K562 (cell line): ENCODE data around the gene LRRC25. TPM values are rescaled to one million over a fixed set of nuclear protein-coding genes. Genes with fewer than 3 reads are reported as not detected.

Source experiments
- ATF4 ChIP-seq: fragments of 450-650 bp; formaldehyde crosslinking; IDR thresholded peaks from 2 replicates; pipeline ENCODE4 v1.4.0; 2022; ENCODE audit warnings: mild to moderate bottlenecking, moderate library complexity
- BRCA1 ChIP-seq, 2 experiments: fragments of 450-650 bp in 1 of 2; sonication (generic) in 1 of 2; formaldehyde crosslinking in 1 of 2; IDR thresholded peaks; 2 replicates each; pipeline versions ENCODE4 v1.5.0 to v1.6.1; 2017 to 2020; ENCODE audit warnings: mild to moderate bottlenecking in 1 of 2, missing genetic modification reagents in 1 of 2
- CREB1 ChIP-seq, 2 experiments: sonication (generic) in 1 of 2; formaldehyde crosslinking in 1 of 2; IDR thresholded peaks; 2 replicates each; pipeline versions ENCODE4 v1.6.1 to v1.8.0; 2012 to 2022; ENCODE audit warnings: inconsistent platforms in 1 of 2, mild to moderate bottlenecking in 1 of 2, missing genetic modification reagents in 1 of 2, moderate library complexity in 1 of 2
- DPF2 ChIP-seq: fragments of 450-650 bp; IDR thresholded peaks from 2 replicates; pipeline ENCODE4 v1.6.1; 2016
- FOXA3 ChIP-seq, 2 experiments: fragments of 450-650 bp in 1 of 2; sonication (generic) in 1 of 2; formaldehyde crosslinking; IDR thresholded peaks in 1 of 2; conservative IDR thresholded peaks in 1 of 2; 2 replicates each; pipeline versions ENCODE4 v1.4.0 to v1.8.0; 2020 to 2022; ENCODE audit warnings: mild to moderate bottlenecking in 2 of 2, missing genetic modification reagents in 1 of 2
- GATA2 ChIP-seq: sonication (generic); formaldehyde crosslinking; IDR thresholded peaks from 2 replicates; pipeline ENCODE4 v1.4.0; 2020; ENCODE audit warnings: mild to moderate bottlenecking, missing genetic modification reagents
- HNRNPL ChIP-seq: fragments of 200-400 bp; formaldehyde crosslinking; IDR thresholded peaks from 2 replicates; pipeline ENCODE4 v1.6.1; 2017; ENCODE audit warnings: low read depth, mild to moderate bottlenecking, low read length
- MAFF ChIP-seq: IDR thresholded peaks from 2 replicates; pipeline ENCODE4 v1.6.1; 2012; ENCODE audit warnings: low read length, improper control_type of control experiment
- POLR2H ChIP-seq: IDR thresholded peaks from 2 replicates; pipeline ENCODE4 v1.6.1; 2016; ENCODE audit warnings: missing genetic modification characterization, low read depth, mild to moderate bottlenecking, control low read depth, missing compliant biosample characterization, moderate library complexity
- RBM39 ChIP-seq: fragments of 200-400 bp; formaldehyde crosslinking; optimal IDR thresholded peaks from 2 replicates; pipeline ENCODE3; 2018; ENCODE audit warnings: low read depth, low read length
- SMARCE1 ChIP-seq: fragments of 450-650 bp; IDR thresholded peaks from 2 replicates; pipeline ENCODE4 v1.7.1; 2016; ENCODE audit warnings: mild to moderate bottlenecking
- SNAPC5 ChIP-seq: fragments of 250-450 bp; sonication (Bioruptor Pico); IDR thresholded peaks from 2 replicates; pipeline ENCODE4 v1.8.0; 2021; ENCODE audit warnings: moderate library complexity, mild to moderate bottlenecking, inconsistent platforms
- SNIP1 ChIP-seq: fragments of 450-650 bp; IDR thresholded peaks from 2 replicates; pipeline ENCODE4 v1.7.1; 2017; ENCODE audit warnings: low read depth, mild to moderate bottlenecking
- TAL1 ChIP-seq: fragments of 450-650 bp; IDR thresholded peaks from 2 replicates; pipeline ENCODE4 v1.6.1; 2016; ENCODE audit warnings: mild to moderate bottlenecking
- TCF3 ChIP-seq: sonication (generic); formaldehyde crosslinking; IDR thresholded peaks from 2 replicates; pipeline ENCODE4 v1.4.0; 2020; ENCODE audit warnings: mild to moderate bottlenecking, missing genetic modification reagents
- TCF7 ChIP-seq: sonication (generic); IDR thresholded peaks from 2 replicates; pipeline ENCODE4 v1.6.1; 2016; ENCODE audit warnings: antibody characterized with exemption, borderline replicate concordance
- TEAD2 ChIP-seq: fragments of 450-650 bp; IDR thresholded peaks from 2 replicates; pipeline ENCODE4 v1.6.1; 2016; ENCODE audit warnings: missing genetic modification characterization, control low read depth, missing compliant biosample characterization
- TRIM28 ChIP-seq: fragments of 450-650 bp; IDR thresholded peaks from 2 replicates; pipeline ENCODE4 v1.6.1; 2017
- ZFP36 ChIP-seq: fragments of 150-350 bp; IDR thresholded peaks from 2 replicates; pipeline ENCODE4 v1.6.1; 2018; ENCODE audit warnings: low read length, low read depth; ENCODE audit not compliant: partially characterized antibody
- polyA plus RNA-seq, 8 experiments: library from polyadenylated mRNA; depleted of rRNA in 4 of 8; stranded (reverse) in 5 of 8; unstranded in 3 of 8; fragments of >200 nt; fragmentation: Nextera tagmentation in 2 of 8; fragmentation: Illumina TruSeq in 1 of 8; extraction: Ambion mirVana in 2 of 8; extraction: Trizol in 1 of 8; gene quantifications; 2 replicates each; pipeline versions ENCODE4 v1.2.1 to v1.2.3, GENCODE V29; 2011 to 2014; ENCODE audit warnings: inconsistent platforms in 1 of 8, missing spikeins in 1 of 8
- total RNA-seq, 7 experiments: library from RNA; depleted of rRNA in 6 of 7; stranded (reverse); fragments of >200 nt in 6 of 7; fragmentation: Illumina TruSeq in 2 of 7; extraction: Trizol in 2 of 7; gene quantifications; 2 replicates each; pipeline versions ENCODE4 v1.2.1 to v1.2.3, GENCODE V29; 2011 to 2021; ENCODE audit warnings: low replicate concordance in 1 of 7
- TF ChIP-seq, protein P1 (sequence below): fragments of 450-650 bp; IDR thresholded peaks from 2 replicates; pipeline ENCODE4 v1.7.1; 2018; ENCODE audit warnings: mild to moderate bottlenecking, low read depth; ENCODE audit not compliant: partially characterized antibody
- TF ChIP-seq, protein P2 (sequence below): fragments of 250-450 bp; sonication (Bioruptor Pico); IDR thresholded peaks from 2 replicates; pipeline ENCODE4 v1.5.1; 2021; ENCODE audit warnings: mild to moderate bottlenecking
- TF ChIP-seq, protein P3 (sequence below): fragments of 250-450 bp; sonication (Bioruptor Pico); IDR thresholded peaks from 2 replicates; pipeline ENCODE4 v1.8.0; 2022; ENCODE audit warnings: inconsistent platforms, mild to moderate bottlenecking, moderate library complexity, borderline replicate concordance

LRRC25 gene
- total and polyA plus RNA-seq, 9 of the 15 experiments (the other 6 are each of a cell fraction or from before 2014, with no cell fraction given): 0.07 to 0.36 (median 0.10) TPM; not detected in 3

DNA sequence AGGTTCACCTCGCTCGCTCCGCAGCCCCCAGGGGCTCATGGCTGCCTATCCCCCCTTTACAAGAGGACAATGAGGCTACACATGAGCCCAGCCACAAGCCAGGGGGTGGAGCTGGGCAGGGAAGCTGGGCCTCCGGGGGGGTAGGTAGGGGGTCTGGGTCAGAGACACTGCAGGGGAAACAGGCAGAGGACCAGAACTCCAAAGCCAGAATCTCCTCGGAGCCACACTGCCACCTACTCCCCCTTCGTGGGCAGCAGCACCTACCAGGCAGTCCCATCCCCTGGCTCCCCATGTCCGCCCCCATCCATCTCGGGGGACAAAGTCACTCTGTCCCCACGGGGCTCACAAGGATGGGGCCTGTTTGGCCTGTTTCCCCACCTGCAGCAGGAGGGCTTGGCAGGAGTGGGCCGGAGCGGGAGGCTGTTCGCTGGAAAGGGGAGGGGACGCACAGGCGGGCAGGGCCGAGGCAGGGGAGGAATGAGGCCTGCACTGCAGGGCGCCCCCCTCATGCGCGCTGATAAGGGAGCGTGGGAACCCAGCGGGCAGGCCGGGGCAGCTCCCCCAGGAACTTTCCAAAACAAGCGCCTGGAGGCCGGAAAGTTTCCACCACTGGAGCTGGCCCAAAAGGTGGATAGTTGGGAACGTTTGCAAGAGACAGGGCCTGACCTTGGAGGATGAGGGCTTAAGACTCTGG is 41.1 kb upstream of the LRRC25 start (continued):
- no peak for TF ChIP-seq BRCA1 (IDR thresholded peaks at IDR 0.05)
- TF ChIP-seq BRCA1 (CRISPR knock-in tag; IDR thresholded peaks at IDR 0.05): peak; percentile 81; the same call in 1 of the 2 replicates
- TF ChIP-seq, protein P1, sequence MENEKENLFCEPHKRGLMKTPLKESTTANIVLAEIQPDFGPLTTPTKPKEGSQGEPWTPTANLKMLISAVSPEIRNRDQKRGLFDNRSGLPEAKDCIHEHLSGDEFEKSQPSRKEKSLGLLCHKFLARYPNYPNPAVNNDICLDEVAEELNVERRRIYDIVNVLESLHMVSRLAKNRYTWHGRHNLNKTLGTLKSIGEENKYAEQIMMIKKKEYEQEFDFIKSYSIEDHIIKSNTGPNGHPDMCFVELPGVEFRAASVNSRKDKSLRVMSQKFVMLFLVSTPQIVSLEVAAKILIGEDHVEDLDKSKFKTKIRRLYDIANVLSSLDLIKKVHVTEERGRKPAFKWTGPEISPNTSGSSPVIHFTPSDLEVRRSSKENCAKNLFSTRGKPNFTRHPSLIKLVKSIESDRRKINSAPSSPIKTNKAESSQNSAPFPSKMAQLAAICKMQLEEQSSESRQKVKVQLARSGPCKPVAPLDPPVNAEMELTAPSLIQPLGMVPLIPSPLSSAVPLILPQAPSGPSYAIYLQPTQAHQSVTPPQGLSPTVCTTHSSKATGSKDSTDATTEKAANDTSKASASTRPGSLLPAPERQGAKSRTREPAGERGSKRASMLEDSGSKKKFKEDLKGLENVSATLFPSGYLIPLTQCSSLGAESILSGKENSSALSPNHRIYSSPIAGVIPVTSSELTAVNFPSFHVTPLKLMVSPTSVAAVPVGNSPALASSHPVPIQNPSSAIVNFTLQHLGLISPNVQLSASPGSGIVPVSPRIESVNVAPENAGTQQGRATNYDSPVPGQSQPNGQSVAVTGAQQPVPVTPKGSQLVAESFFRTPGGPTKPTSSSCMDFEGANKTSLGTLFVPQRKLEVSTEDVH: no peak
- no peak; the same call in 1 of the 2 replicates for TF ChIP-seq GATA2 (CRISPR knock-in tag)
- no peak for TF ChIP-seq POLR2H (tag)
- TF ChIP-seq TCF3: peak; percentile 66
- TF ChIP-seq CREB1 (IDR thresholded peaks at IDR 0.05): no peak
- no peak for TF ChIP-seq CREB1 (CRISPR knock-in tag; IDR thresholded peaks at IDR 0.05)
- TF ChIP-seq TCF7: 0 out of 2 replicates have a peak, but pooled peaks have one; percentile 67
- TF ChIP-seq TRIM28: no peak
- peak; percentile 68; the same call in 1 of the 2 replicates for TF ChIP-seq SMARCE1
- TF ChIP-seq TAL1: peak; percentile 24; the same call in 1 of the 2 replicates
- TF ChIP-seq, protein P2, sequence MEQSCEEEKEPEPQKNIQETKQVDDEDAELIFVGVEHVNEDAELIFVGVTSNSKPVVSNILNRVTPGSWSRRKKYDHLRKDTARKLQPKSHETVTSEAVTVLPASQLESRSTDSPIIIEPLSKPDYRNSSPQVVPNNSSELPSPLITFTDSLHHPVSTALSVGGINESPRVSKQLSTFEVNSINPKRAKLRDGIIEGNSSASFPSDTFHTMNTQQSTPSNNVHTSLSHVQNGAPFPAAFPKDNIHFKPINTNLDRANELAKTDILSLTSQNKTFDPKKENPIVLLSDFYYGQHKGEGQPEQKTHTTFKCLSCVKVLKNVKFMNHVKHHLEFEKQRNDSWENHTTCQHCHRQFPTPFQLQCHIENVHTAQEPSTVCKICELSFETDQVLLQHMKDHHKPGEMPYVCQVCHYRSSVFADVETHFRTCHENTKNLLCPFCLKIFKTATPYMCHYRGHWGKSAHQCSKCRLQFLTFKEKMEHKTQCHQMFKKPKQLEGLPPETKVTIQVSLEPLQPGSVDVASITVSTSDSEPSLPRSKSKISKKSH (CRISPR knock-in tag): no peak
- no peak for TF ChIP-seq TEAD2
- TF ChIP-seq SNAPC5 (CRISPR knock-in tag): no peak
- TF ChIP-seq ATF4 (CRISPR knock-in tag): 0 out of 2 replicates have a peak, but pooled peaks have one; percentile 5
- no peak for TF ChIP-seq SNIP1
- TF ChIP-seq ZFP36: no peak
- TF ChIP-seq RBM39: no peak
- TF ChIP-seq, protein P3, sequence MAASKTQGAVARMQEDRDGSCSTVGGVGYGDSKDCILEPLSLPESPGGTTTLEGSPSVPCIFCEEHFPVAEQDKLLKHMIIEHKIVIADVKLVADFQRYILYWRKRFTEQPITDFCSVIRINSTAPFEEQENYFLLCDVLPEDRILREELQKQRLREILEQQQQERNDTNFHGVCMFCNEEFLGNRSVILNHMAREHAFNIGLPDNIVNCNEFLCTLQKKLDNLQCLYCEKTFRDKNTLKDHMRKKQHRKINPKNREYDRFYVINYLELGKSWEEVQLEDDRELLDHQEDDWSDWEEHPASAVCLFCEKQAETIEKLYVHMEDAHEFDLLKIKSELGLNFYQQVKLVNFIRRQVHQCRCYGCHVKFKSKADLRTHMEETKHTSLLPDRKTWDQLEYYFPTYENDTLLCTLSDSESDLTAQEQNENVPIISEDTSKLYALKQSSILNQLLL (CRISPR knock-in tag): no peak
- TF ChIP-seq HNRNPL: peak; percentile 55; the same call in 1 of the 2 replicates
- no peak for TF ChIP-seq FOXA3 (CRISPR knock-in tag; conservative IDR thresholded peaks at IDR 0.05 in 1 of 2, IDR thresholded peaks at IDR 0.05 in 1 of 2)
- no peak for TF ChIP-seq MAFF
- TF ChIP-seq DPF2: peak; percentile 78; the same call in 1 of the 2 replicates
